SK-N-SH (cell line): Measurements from ENCODE around the gene LIX1L. TPM values are rescaled to one million over a fixed set of nuclear protein-coding genes. Genes with fewer than 3 reads are reported as not detected.

Source experiments
- CTCF ChIA-PET: fragments of 300-600, 350-600 bp; formaldehyde crosslinking; extraction: SDS; loops from one replicate; lab custom pipeline; 2021; lab: Yijun Ruan, JAX
- POLR2A ChIA-PET: fragments of 350-600 bp; sonication (Branson Sonifier 250); formaldehyde crosslinking; extraction: SDS; loops from one replicate; lab custom pipeline; 2020; ENCODE audit warnings: antibody characterized with exemption, inconsistent platforms; lab: Yijun Ruan, JAX
- DNase-seq: peaks from one replicate; pipeline ENCODE4 v3.0.0; 2012
- H2AFZ ChIP-seq: fragments of 200-600 bp; sonication (generic); 2 replicates; pipeline ENCODE4 v1.8.1; 2016; ENCODE audit warnings: antibody characterized with exemption, mild to moderate bottlenecking, low read depth
- H3F3A ChIP-seq: fragments of 200-600 bp; sonication (generic); replicated peaks from 2 replicates; pipeline ENCODE3; 2016; ENCODE audit warnings: antibody characterized with exemption, mild to moderate bottlenecking; ENCODE audit not compliant: insufficient read depth
- H3K27ac ChIP-seq, 2 experiments: fragments of 200-500 bp in 1 of 2; fragments of 200-600 bp in 1 of 2; sonication (Bioruptor generic) in 1 of 2; sonication (generic), shearing (Covaris generic) in 1 of 2; 2 replicates each; pipeline versions ENCODE4 v1.5.1 to v1.6.1; 2014 to 2016; ENCODE audit warnings: low read depth in 2 of 2, inconsistent platforms in 1 of 2, low read length in 1 of 2, mild to moderate bottlenecking in 1 of 2, mixed read lengths in 1 of 2
- H3K27me3 ChIP-seq: fragments of 200-600 bp; sonication (generic), shearing (Covaris generic); 2 replicates; pipeline ENCODE4 v1.6.1; 2016; ENCODE audit warnings: mixed run types; ENCODE audit not compliant: insufficient read depth
- H3K36me3 ChIP-seq, 2 experiments: fragments of 200-500 bp in 1 of 2; fragments of 200-600 bp in 1 of 2; sonication (Bioruptor generic) in 1 of 2; sonication (generic) in 1 of 2; replicated peaks in 1 of 2; 2 replicates each; pipeline versions ENCODE3 to v1.5.1; 2014 to 2016; ENCODE audit warnings: low read length in 1 of 2, mild to moderate bottlenecking in 1 of 2; ENCODE audit not compliant: insufficient read depth in 2 of 2, control insufficient read depth in 1 of 2
- H3K4me1 ChIP-seq, 2 experiments: fragments of 200-500 bp in 1 of 2; fragments of 200-600 bp in 1 of 2; sonication (Bioruptor generic) in 1 of 2; sonication (generic), shearing (Covaris generic) in 1 of 2; 2 replicates each; pipeline versions ENCODE4 v1.5.1 to v1.6.1; 2014 to 2016; ENCODE audit warnings: low read depth in 1 of 2, low read length in 1 of 2, mixed run types in 1 of 2; ENCODE audit not compliant: insufficient read depth in 2 of 2, control insufficient read depth in 1 of 2
- H3K4me2 ChIP-seq: fragments of 200-600 bp; sonication (generic), shearing (Covaris generic); 2 replicates; pipeline ENCODE4 v1.6.1; 2017; ENCODE audit warnings: mixed run types
- H3K4me3 ChIP-seq, 2 experiments: fragments of 200-500 bp in 1 of 2; fragments of 200-600 bp in 1 of 2; sonication (Bioruptor generic) in 1 of 2; sonication (generic), shearing (Covaris generic) in 1 of 2; 2 replicates each; pipeline versions ENCODE4 v1.5.1 to v1.8.1; 2014 to 2016; ENCODE audit warnings: low read depth in 2 of 2, inconsistent platforms in 1 of 2, low read length in 1 of 2, mild to moderate bottlenecking in 1 of 2, mixed read lengths in 1 of 2, moderate library complexity in 1 of 2
- H3K79me2 ChIP-seq: fragments of 200-600 bp; sonication (generic); 2 replicates; pipeline ENCODE4 v1.8.1; 2017; ENCODE audit warnings: mild to moderate bottlenecking; ENCODE audit not compliant: insufficient read depth
- H3K9ac ChIP-seq: fragments of 200-600 bp; sonication (generic); 2 replicates; pipeline ENCODE4 v1.6.1; 2017; ENCODE audit warnings: mixed run types
- H3K9me2 ChIP-seq: fragments of 200-600 bp; sonication (generic); 2 replicates; pipeline ENCODE4 v1.6.1; 2017; ENCODE audit warnings: mixed run types
- H3K9me3 ChIP-seq: fragments of 200-600 bp; sonication (generic); 2 replicates; pipeline ENCODE4 v1.6.1; 2017; ENCODE audit warnings: mixed run types, mild to moderate bottlenecking, moderate library complexity
- H4K20me1 ChIP-seq: fragments of 200-600 bp; sonication (generic); 2 replicates; pipeline ENCODE4 v1.6.1; 2017; ENCODE audit warnings: mild to moderate bottlenecking, mixed run types; ENCODE audit not compliant: insufficient read depth
- ELF1 ChIP-seq: IDR thresholded peaks from 2 replicates; pipeline ENCODE4 v1.4.0; 2012
- EP300 ChIP-seq, 2 experiments: IDR thresholded peaks; 2 replicates each; pipeline versions ENCODE4 v1.4.0 to v1.6.1; 2012; ENCODE audit warnings: borderline replicate concordance in 1 of 2, low read depth in 1 of 2, low read length in 1 of 2
- EZH2phosphoT487 ChIP-seq: fragments of 200-600 bp; sonication (generic); IDR thresholded peaks from 2 replicates; pipeline ENCODE4 v1.6.1; 2017; ENCODE audit warnings: low read depth, mixed run types, mild to moderate bottlenecking, antibody characterized with exemption, moderate library complexity, borderline replicate concordance
- FOSL2 ChIP-seq: IDR thresholded peaks from 2 replicates; pipeline ENCODE4 v1.4.0; 2012; ENCODE audit warnings: low read depth, mild to moderate bottlenecking, moderate library complexity, borderline replicate concordance
- FOXJ3 ChIP-seq: sonication (generic); formaldehyde crosslinking; IDR thresholded peaks from 2 replicates; pipeline ENCODE4 v1.5.1; 2020; ENCODE audit warnings: mild to moderate bottlenecking, missing genetic modification reagents
- IRF3 ChIP-seq: fragments of 150-350 bp; IDR thresholded peaks from 2 replicates; pipeline ENCODE4 v1.6.1; 2016; ENCODE audit warnings: mild to moderate bottlenecking, low read depth, low read length
- JUND ChIP-seq: IDR thresholded peaks from 2 replicates; pipeline ENCODE4 v1.4.0; 2012
- MEF2A ChIP-seq: IDR thresholded peaks from 2 replicates; pipeline ENCODE4 v1.4.0; 2012; ENCODE audit warnings: low read depth, borderline replicate concordance
- MXI1 ChIP-seq: IDR thresholded peaks from 2 replicates; pipeline ENCODE4 v1.6.1; 2012; ENCODE audit warnings: mild to moderate bottlenecking, low read depth, low read length, improper control_type of control experiment
- PBX3 ChIP-seq: IDR thresholded peaks from 2 replicates; pipeline ENCODE4; 2012
- POLR2AphosphoS5 ChIP-seq: IDR thresholded peaks from 2 replicates; pipeline ENCODE4 v1.6.1; 2012; ENCODE audit warnings: low read depth, low read length
- RCOR1 ChIP-seq: fragments of 150-350 bp; IDR thresholded peaks from 2 replicates; pipeline ENCODE4 v1.6.1; 2017; ENCODE audit warnings: antibody characterized with exemption, low read length
- RXRA ChIP-seq: IDR thresholded peaks from 2 replicates; pipeline ENCODE4 v1.4.0; 2012; ENCODE audit warnings: low read depth, mild to moderate bottlenecking, borderline replicate concordance
- SMC3 ChIP-seq: IDR thresholded peaks from 2 replicates; pipeline ENCODE4 v1.6.1; 2012; ENCODE audit warnings: low read depth, low read length, improper control_type of control experiment
- TCF12 ChIP-seq: IDR thresholded peaks from 2 replicates; pipeline ENCODE4 v1.4.0; 2012
- TEAD4 ChIP-seq: IDR thresholded peaks from 2 replicates; pipeline ENCODE4 v1.4.0; 2012; ENCODE audit warnings: mild to moderate bottlenecking, borderline replicate concordance; ENCODE audit not compliant: insufficient read depth
- USF1 ChIP-seq: IDR thresholded peaks from 2 replicates; pipeline ENCODE4 v1.4.0; 2012; ENCODE audit warnings: low read depth, borderline replicate concordance
- USF2 ChIP-seq: fragments of 150-350 bp; IDR thresholded peaks from 2 replicates; pipeline ENCODE4 v1.6.1; 2017; ENCODE audit warnings: antibody characterized with exemption, low read length, low read depth, borderline replicate concordance
- ZBTB33 ChIP-seq: IDR thresholded peaks from 2 replicates; pipeline ENCODE4 v1.4.0; 2012; ENCODE audit warnings: low read depth, borderline replicate concordance
- WGBS: methylation state at CpG from one replicate; pipeline ENCODE4 v1.1.6; 2017; ENCODE audit warnings: low lambda C conversion rate; 5-methylcytosine and 5-hydroxymethylcytosine counted together
- polyA plus RNA-seq, 3 experiments: library from polyadenylated mRNA; depleted of rRNA; stranded (reverse); fragments of >200 nt; gene quantifications; 2 replicates each; pipeline ENCODE4 v1.2.3, GENCODE V29; 2012

Gene LIX1L
- polyA plus RNA-seq, 1 of the 3 experiments (the other 2 are of a cell fraction) = 39.1 TPM

GRCh38 chr1:145992958-145993617, 35.3 kb upstream of the LIX1L start:
- H3K27ac ChIP-seq = peak overlapping the region in 1 of 2 experiments; percentile 39; a peak in 3 of 4 replicates
- POLR2A ChIA-PET = no interaction called here
- TF ChIP-seq FOXJ3 (CRISPR knock-in tag) = no peak
- TF ChIP-seq ELF1 = no peak
- no peak for TF ChIP-seq POLR2AphosphoS5
- TF ChIP-seq TCF12 = no peak
- TF ChIP-seq TEAD4 = no peak
- TF ChIP-seq EZH2phosphoT487 = no peak
- no peak for TF ChIP-seq PBX3
- no peak for TF ChIP-seq FOSL2
- TF ChIP-seq MEF2A = no peak
- no peak for TF ChIP-seq MXI1
- no peak for TF ChIP-seq SMC3
- no peak for TF ChIP-seq IRF3
- TF ChIP-seq EP300 (IDR thresholded peaks at IDR 0.05; ENCODE audit: borderline replicate concordance in 1 of 2, low read depth in 1 of 2, low read length in 1 of 2) = no peak
- no peak for TF ChIP-seq USF2
- TF ChIP-seq ZBTB33 = no peak
- TF ChIP-seq RXRA = no peak
- no peak for TF ChIP-seq JUND
- no peak for TF ChIP-seq RCOR1
- no peak for TF ChIP-seq USF1
- H4K20me1 ChIP-seq = peaks cover 38% of the 10 kb centered on the region
- no peaks in the 10 kb centered on the region for H3K9me3 ChIP-seq
- H3K27me3 ChIP-seq = no peaks in the 10 kb centered on the region
- peaks cover 29 to 33% of the 10 kb centered on the region in 2 experiments for H3K36me3 ChIP-seq
- DNase-seq = no peak
- no peak overlapping the region for H2AFZ ChIP-seq
- WGBS = 95% methylated on average over 5 of the region's 5 CpGs
- H3K4me3 ChIP-seq = peak overlapping the region; percentile 64 to 90; a peak in 3 of 4 replicates
- peaks cover 36% of the 10 kb centered on the region for H3K79me2 ChIP-seq
- H3K4me2 ChIP-seq = peak overlapping the region; percentile 86
- CTCF ChIA-PET = interaction anchor here (1.2 to 10.6 kb wide), 4 partner anchors 14 to 101 kb away, joined by 3 to 99 read pairs (median 12); partner anchors contain the start of gene ITGA10
- no peaks in the 10 kb centered on the region for H3K9me2 ChIP-seq
- peak overlapping the region; percentile 90; the same call in 1 of the 2 replicates for H3K9ac ChIP-seq
- peaks cover 23% of the 10 kb centered on the region for H3F3A ChIP-seq
- H3K4me1 ChIP-seq = peaks cover 14 to 34% of the 10 kb centered on the region in 2 experiments; a peak in 3 of 4 replicates
